Hepatocyte (in vitro differentiated cells): ENCODE results near the gene CDH4. TPM values are rescaled to one million over a fixed set of nuclear protein-coding genes. Genes with fewer than 3 reads are reported as not detected.

Experiments
- DNase-seq: peaks from one replicate; pipeline ENCODE4 v3.0.0-alpha.2; 2016; ENCODE audit warnings: low spot score
- H2AFZ ChIP-seq: fragments of 200-600 bp; sonication (generic); 2 replicates; pipeline ENCODE4 v1.6.0; 2016; ENCODE audit warnings: antibody characterized with exemption, mild to moderate bottlenecking
- H3K27ac ChIP-seq: fragments of 200-600 bp; sonication (generic); 2 replicates; pipeline ENCODE4 v1.5.1; 2016; ENCODE audit warnings: mild to moderate bottlenecking
- H3K27me3 ChIP-seq: fragments of 200-600 bp; sonication (generic); 2 replicates; pipeline ENCODE4 v1.6.1; 2016
- H3K36me3 ChIP-seq: fragments of 200-600 bp; sonication (generic); replicated peaks from 2 replicates; pipeline ENCODE4 v1.5.1; 2016; ENCODE audit warnings: low read depth; ENCODE audit not compliant: insufficient read depth
- H3K4me1 ChIP-seq: fragments of 200-600 bp; sonication (generic); 2 replicates; pipeline ENCODE4 v1.5.1; 2016; ENCODE audit warnings: mild to moderate bottlenecking, moderate library complexity; ENCODE audit not compliant: insufficient read depth
- H3K4me2 ChIP-seq: fragments of 200-600 bp; sonication (generic); 2 replicates; pipeline ENCODE4 v1.6.0; 2016
- H3K4me3 ChIP-seq: fragments of 200-600 bp; sonication (generic); 2 replicates; pipeline ENCODE4 v1.5.1; 2016; ENCODE audit warnings: mild to moderate bottlenecking
- H3K79me2 ChIP-seq: fragments of 200-600 bp; sonication (generic); 2 replicates; pipeline ENCODE4 v1.6.0; 2017; ENCODE audit warnings: mild to moderate bottlenecking
- H3K9me2 ChIP-seq: fragments of 200-600 bp; sonication (generic); replicated peaks from 2 replicates; pipeline ENCODE4 v1.6.0; 2017; ENCODE audit warnings: mild to moderate bottlenecking; ENCODE audit not compliant: insufficient read depth
- H3K9me3 ChIP-seq: fragments of 200-600 bp; sonication (generic); 2 replicates; pipeline ENCODE4 v1.5.1; 2016; ENCODE audit warnings: low read depth, mild to moderate bottlenecking
- H4K20me1 ChIP-seq: fragments of 200-600 bp; sonication (generic); 2 replicates; pipeline ENCODE4 v1.6.0; 2016; ENCODE audit warnings: mild to moderate bottlenecking; ENCODE audit not compliant: insufficient read depth, poor library complexity, severe bottlenecking
- CTCF ChIP-seq: fragments of 200-600 bp; sonication (generic); IDR thresholded peaks from 2 replicates; pipeline ENCODE4 v1.5.1; 2016; ENCODE audit warnings: antibody characterized with exemption, mild to moderate bottlenecking; ENCODE audit not compliant: poor library complexity
- EZH2 ChIP-seq: fragments of 200-600 bp; sonication (generic); IDR thresholded peaks from 2 replicates; pipeline ENCODE4 v1.6.1; 2016; ENCODE audit warnings: antibody characterized with exemption, mild to moderate bottlenecking, borderline replicate concordance
- EZH2phosphoT487 ChIP-seq: fragments of 200-600 bp; sonication (generic); IDR thresholded peaks from one replicate; pipeline ENCODE4 v1.6.1; 2018; ENCODE audit warnings: antibody characterized with exemption, mild to moderate bottlenecking, low read depth, moderate library complexity; ENCODE audit not compliant: unreplicated experiment, severe bottlenecking
- WGBS: methylation state at CpG from one replicate; pipeline ENCODE4 v1.1.6; 2016; ENCODE audit warnings: low lambda C conversion rate; ENCODE audit errors: missing lambda C conversion rate; 5-methylcytosine and 5-hydroxymethylcytosine counted together
- polyA plus RNA-seq: library from polyadenylated mRNA; unstranded; fragments of >200 nt; fragmentation: Nextera tagmentation; extraction: Ambion mirVana; gene quantifications from 2 replicates; pipeline ENCODE4 v1.2.1, GENCODE V29; 2016
- total RNA-seq: library from RNA; depleted of rRNA; stranded (reverse); fragments of >200 nt; gene quantifications from 2 replicates; pipeline ENCODE4 v1.2.3, GENCODE V29; 2014

Gene CDH4
- total and polyA plus RNA-seq, 2 experiments from 2014 or later, result 0.53 to 0.73 TPM

GRCh38 chr20:61847986-61848385 lies 595.9 kb downstream of the CDH4 start:
- no peaks in the 10 kb centered on the region for H3K4me1 ChIP-seq
- WGBS, result 92% methylated on average over 7 of the region's 7 CpGs
- no peak overlapping the region for H3K27ac ChIP-seq
- no peaks in the 10 kb centered on the region for H3K9me2 ChIP-seq
- H3K27me3 ChIP-seq, result no peaks in the 10 kb centered on the region
- H3K4me2 ChIP-seq, result no peak overlapping the region
- no peaks in the 10 kb centered on the region for H3K9me3 ChIP-seq
- H3K79me2 ChIP-seq, result no peaks in the 10 kb centered on the region
- no peak for DNase-seq
- TF ChIP-seq CTCF (no peak), EZH2phosphoT487 (no peak), EZH2 (no peak)
- no peak overlapping the region for H2AFZ ChIP-seq
- H3K36me3 ChIP-seq, result no peaks in the 10 kb centered on the region
- no peaks in the 10 kb centered on the region for H4K20me1 ChIP-seq
- H3K4me3 ChIP-seq, result no peak overlapping the region

DNA sequence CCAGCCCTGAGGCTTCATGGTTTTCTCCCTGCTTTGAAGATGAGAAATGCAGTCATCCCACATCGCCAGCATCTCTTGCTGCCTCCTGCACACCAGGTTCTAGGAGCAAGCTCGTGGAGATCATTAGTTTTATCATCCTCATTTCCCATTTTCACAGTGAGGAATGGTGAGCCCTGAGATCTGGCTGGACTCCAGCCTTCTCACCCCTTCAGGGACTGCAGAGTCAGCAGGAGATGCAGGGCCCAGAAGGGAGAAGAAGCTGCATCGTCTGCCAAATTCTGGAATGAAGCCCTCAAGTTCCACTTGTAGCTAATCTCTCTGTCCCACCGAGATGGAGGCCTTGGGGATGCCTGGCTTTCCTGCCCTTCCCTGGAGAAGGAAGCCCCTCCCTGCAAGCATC lies 596.8 kb downstream of the CDH4 start:
- H4K20me1 ChIP-seq, result no peaks in the 10 kb centered on the region
- WGBS, result 86% methylated on average over 4 of the region's 4 CpGs
- DNase-seq, result no peak
- no peak overlapping the region for H3K27ac ChIP-seq
- no peak overlapping the region for H3K4me2 ChIP-seq
- H3K4me1 ChIP-seq, result no peaks in the 10 kb centered on the region
- no peaks in the 10 kb centered on the region for H3K9me2 ChIP-seq
- H3K36me3 ChIP-seq, result no peaks in the 10 kb centered on the region
- no peak overlapping the region for H2AFZ ChIP-seq
- no peaks in the 10 kb centered on the region for H3K79me2 ChIP-seq
- no peak overlapping the region for H3K4me3 ChIP-seq
- H3K9me3 ChIP-seq, result no peaks in the 10 kb centered on the region
- TF ChIP-seq EZH2phosphoT487 (no peak), CTCF (no peak), EZH2 (no peak)
- no peaks in the 10 kb centered on the region for H3K27me3 ChIP-seq

DNA sequence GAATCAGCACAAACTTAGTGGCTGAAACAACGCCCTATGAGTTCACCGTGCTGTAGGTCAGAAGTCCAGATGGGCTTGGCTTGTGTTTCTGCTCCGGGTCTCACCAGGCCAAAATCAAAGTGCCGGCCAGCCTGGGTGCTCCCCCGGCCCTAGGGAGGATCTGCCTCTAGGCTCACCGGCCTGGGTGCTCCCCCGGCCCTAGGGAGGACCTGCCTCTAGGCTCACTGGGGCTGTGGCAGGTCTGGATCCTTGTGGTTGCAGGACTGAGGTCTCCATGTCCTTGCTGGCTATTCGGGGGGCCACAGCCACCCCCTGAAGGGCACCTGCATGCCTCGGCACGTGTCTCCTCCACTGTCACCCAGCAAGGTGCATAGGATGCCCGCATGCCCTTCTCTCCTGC lies 597.3 kb downstream of the CDH4 start:
- H3K9me2 ChIP-seq, result no peaks in the 10 kb centered on the region
- no peaks in the 10 kb centered on the region for H3K27me3 ChIP-seq
- no peak overlapping the region for H3K4me2 ChIP-seq
- no peaks in the 10 kb centered on the region for H3K36me3 ChIP-seq
- TF ChIP-seq CTCF (no peak), EZH2phosphoT487 (no peak), EZH2 (no peak)
- no peak overlapping the region for H3K4me3 ChIP-seq
- 87% methylated on average over 11 of the region's 11 CpGs for WGBS
- no peaks in the 10 kb centered on the region for H4K20me1 ChIP-seq
- no peak for DNase-seq
- no peaks in the 10 kb centered on the region for H3K9me3 ChIP-seq
- H3K27ac ChIP-seq, result no peak overlapping the region
- H3K79me2 ChIP-seq, result no peaks in the 10 kb centered on the region
- H3K4me1 ChIP-seq, result no peaks in the 10 kb centered on the region
- H2AFZ ChIP-seq, result no peak overlapping the region

GRCh38 chr20:61849822-61850221 lies 597.8 kb downstream of the CDH4 start:
- Histone ChIP-seq H3K4me3 (no peak overlapping the region), H4K20me1 (no peaks in the 10 kb centered on the region), H3K27ac (no peak overlapping the region), H3K36me3 (no peaks in the 10 kb centered on the region), H3K9me2 (no peaks in the 10 kb centered on the region), H3K4me2 (no peak overlapping the region), H3K27me3 (no peaks in the 10 kb centered on the region), H3K4me1 (no peaks in the 10 kb centered on the region), H2AFZ (no peak overlapping the region), H3K79me2 (no peaks in the 10 kb centered on the region), H3K9me3 (no peaks in the 10 kb centered on the region)
- WGBS, result 93% methylated on average over 12 of the region's 12 CpGs
- no peak for DNase-seq
- TF ChIP-seq CTCF (no peak), EZH2 (no peak), EZH2phosphoT487 (no peak)
